Measurements from ENCODE around the gene SCN4A. TPM values are rescaled to one million over a fixed set of nuclear protein-coding genes. Genes with fewer than 3 reads are reported as not detected.
"Not testable (repeated sequence)": the region's sequence is repeated elsewhere in the genome, so short reads cannot be mapped to it uniquely, and the experiment has no call there.

The SCN4A gene
- total RNA-seq (2014; rRNA removed; shearing (Covaris generic)) = 4.8 and 6.8 TPM in 2 replicates

DNA sequence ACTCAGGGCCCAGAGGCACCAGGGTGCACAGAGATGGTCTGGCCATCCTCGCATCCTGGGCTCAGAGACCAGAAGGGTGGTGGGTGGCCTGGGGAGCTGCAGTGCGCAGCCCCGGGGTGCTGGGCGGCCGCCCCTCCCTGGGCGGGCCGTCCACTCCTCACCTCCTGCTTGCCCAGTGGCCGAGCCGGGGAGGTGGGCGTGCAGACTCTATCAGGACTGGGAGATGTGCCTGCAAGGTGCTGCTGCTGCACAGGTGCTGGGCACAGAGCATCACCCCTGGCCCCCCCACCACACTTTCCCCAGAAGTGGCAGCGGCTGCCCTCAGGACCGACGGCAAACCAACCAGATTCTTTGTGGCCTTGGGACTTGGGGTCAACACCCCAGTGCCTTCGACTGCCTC is at the start of gene SCN4A:
TSS of gene SCN4A (minus strand) at position 123 of the 400 bp plus-strand sequence. CDS start at position 46, 77 bp downstream.
- no peaks in the 10 kb centered on the region for H3K36me3 ChIP-seq (replicated peaks; ENCODE audit: control insufficient read depth, insufficient read depth, low read length)
- H3K27me3 ChIP-seq (ENCODE audit: control insufficient read depth, insufficient read depth, low read length) = no peaks in the 10 kb centered on the region; the same call in 1 of the 2 replicates
- DNase-seq = no peak
- H3K4me3 ChIP-seq (ENCODE audit: insufficient read depth, low read depth, low read length) = no peak within 1 kb of the TSS

- no peaks in the 10 kb centered on the region for H3K36me3 ChIP-seq (replicated peaks; ENCODE audit: control insufficient read depth, insufficient read depth, low read length)
- peaks cover 5% of the 10 kb centered on the region for H3K27me3 ChIP-seq (ENCODE audit: control insufficient read depth, insufficient read depth, low read length)
- H3K4me3 ChIP-seq (ENCODE audit: insufficient read depth, low read depth, low read length) = peak within 1 kb of the TSS; percentile 32
- peak; percentile 32 for DNase-seq
Measured at GRCh38 chr17:64020056-64020766, 47.5 kb upstream of the SCN4A start, which contains the start of gene ICAM2. ICAM2 (minus strand) TSS chr17:64020633; CDS start chr17:64006691, 13,942 bp downstream.

GRCh38 chr17:64019551-64019961 is 46.8 kb upstream of the SCN4A start:
- not testable (repeated sequence) for H3K27me3 ChIP-seq (ENCODE audit: control insufficient read depth, insufficient read depth, low read length); H3K4me3 ChIP-seq (ENCODE audit: insufficient read depth, low read depth, low read length); H3K36me3 ChIP-seq (replicated peaks; ENCODE audit: control insufficient read depth, insufficient read depth, low read length); DNase-seq

DNA sequence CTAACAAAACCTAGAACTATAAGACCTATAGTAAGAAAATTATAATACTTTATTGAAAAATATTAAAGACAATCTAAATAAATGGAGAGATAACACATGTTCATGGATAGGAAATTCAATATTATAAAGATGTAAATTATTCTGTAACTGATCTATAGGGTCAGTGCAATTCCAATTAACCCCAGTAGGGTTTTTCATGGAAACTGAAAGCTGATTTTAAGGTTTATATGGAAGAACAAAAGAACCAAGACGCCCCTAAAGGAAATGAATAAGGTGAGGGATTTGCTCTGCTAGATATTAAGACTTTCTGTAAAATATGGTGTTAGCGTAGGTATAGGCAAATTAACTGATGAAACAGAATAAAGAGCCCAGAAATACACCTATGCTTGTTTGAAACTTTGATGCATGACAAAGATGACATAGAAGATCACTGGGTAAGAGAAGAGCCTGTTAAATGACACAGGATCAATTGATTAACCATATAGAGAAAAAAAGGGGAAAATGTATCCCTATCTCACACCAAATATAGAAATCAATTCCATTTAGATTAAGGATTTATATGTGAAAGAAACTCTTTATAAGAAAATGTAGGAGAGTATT is 44.8 kb upstream of the SCN4A start:
- Histone ChIP-seq H3K36me3 (replicated peaks; ENCODE audit: control insufficient read depth, insufficient read depth, low read length) (no peaks in the 10 kb centered on the region), H3K27me3 (ENCODE audit: control insufficient read depth, insufficient read depth, low read length) (peaks cover 5% of the 10 kb centered on the region), H3K4me3 (ENCODE audit: insufficient read depth, low read depth, low read length) (no peak overlapping the region)
- DNase-seq = no peak

DNA sequence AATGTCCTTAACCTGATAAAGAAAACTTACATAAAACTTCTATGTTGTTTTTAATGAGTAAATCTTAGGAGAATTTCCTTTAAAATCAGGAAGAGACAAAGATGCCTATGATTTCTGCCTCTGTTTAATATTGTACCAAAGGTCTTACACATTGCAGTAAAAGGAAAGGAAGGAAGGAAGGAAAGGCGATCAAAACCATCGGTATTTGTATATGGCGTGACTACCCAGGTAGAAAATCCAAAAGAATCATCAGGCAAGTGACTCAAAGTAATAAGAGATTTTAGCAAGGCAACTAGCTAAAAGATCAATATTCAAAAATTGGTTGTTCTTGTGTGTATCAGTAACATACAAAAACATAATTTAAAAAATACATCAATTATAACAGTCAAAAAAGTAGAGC is 44.3 kb upstream of the SCN4A start:
- no peaks in the 10 kb centered on the region for H3K36me3 ChIP-seq (replicated peaks; ENCODE audit: control insufficient read depth, insufficient read depth, low read length)
- DNase-seq = no peak
- peaks cover 5% of the 10 kb centered on the region for H3K27me3 ChIP-seq (ENCODE audit: control insufficient read depth, insufficient read depth, low read length)
- no peak overlapping the region for H3K4me3 ChIP-seq (ENCODE audit: insufficient read depth, low read depth, low read length)

DNA sequence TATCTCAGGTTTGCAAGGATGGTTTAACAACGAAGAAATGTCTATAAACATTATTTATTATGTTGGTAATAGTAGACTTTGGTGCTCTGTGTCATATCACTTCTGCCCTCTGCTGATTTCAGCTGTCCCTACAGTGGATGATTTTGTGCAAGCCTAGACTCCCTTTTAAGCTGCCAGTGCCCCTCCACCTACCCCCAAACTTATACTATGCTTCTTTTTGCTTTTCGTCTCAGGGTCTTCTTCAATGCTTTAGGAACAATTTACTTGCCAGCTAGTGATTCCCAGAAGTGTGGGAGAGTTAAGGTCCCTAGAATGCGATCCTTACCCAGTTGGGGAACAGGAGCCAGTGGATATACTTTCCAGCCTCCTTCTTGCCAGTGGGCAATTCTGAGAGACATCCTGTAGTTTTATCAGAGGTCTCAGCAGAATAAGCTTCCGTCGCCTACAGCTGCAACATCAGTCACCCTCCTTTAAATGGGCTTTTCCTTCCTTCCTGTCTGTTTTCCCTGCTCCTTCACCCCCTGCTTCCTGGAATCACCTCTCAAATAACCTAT is 43.6 kb upstream of the SCN4A start:
- Histone ChIP-seq H3K27me3 (ENCODE audit: control insufficient read depth, insufficient read depth, low read length) (peaks cover 5% of the 10 kb centered on the region), H3K4me3 (ENCODE audit: insufficient read depth, low read depth, low read length) (no peak overlapping the region), H3K36me3 (replicated peaks; ENCODE audit: control insufficient read depth, insufficient read depth, low read length) (no peaks in the 10 kb centered on the region)
- DNase-seq = no peak

- peaks cover 5% of the 10 kb centered on the region for H3K27me3 ChIP-seq (ENCODE audit: control insufficient read depth, insufficient read depth, low read length)
- no peaks in the 10 kb centered on the region for H3K36me3 ChIP-seq (replicated peaks; ENCODE audit: control insufficient read depth, insufficient read depth, low read length)
- no peak for DNase-seq
- no peak overlapping the region for H3K4me3 ChIP-seq (ENCODE audit: insufficient read depth, low read depth, low read length)
Measured at GRCh38 chr17:64015447-64015846, 42.7 kb upstream of the SCN4A start.

- Histone ChIP-seq H3K4me3 (ENCODE audit: insufficient read depth, low read depth, low read length) (no peak overlapping the region), H3K27me3 (ENCODE audit: control insufficient read depth, insufficient read depth, low read length) (no peaks in the 10 kb centered on the region)
- no peak for DNase-seq
Measured at GRCh38 chr17:64009571-64010402, 37.1 kb upstream of the SCN4A start.

DNA sequence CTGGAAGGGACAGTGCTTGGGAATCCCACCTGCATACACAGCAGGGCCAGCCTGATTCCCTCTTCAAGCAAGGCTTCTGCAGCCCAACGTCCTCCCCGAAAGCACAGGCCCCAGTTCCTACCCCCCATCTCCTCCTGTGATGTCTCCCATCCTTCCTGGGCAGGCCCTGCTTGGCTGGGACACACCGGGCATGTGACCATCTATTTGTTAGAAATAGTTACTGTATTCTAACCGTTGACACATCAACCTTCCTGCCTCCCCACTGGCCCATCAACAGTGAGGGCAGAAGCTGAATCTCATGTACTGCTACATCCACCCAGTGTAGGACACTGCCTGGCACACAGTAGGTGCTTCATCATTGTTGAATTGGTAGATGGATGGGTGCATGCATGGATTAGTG is 36.1 kb upstream of the SCN4A start:
- no peak overlapping the region for H3K4me3 ChIP-seq (ENCODE audit: insufficient read depth, low read depth, low read length)
- H3K36me3 ChIP-seq (replicated peaks; ENCODE audit: control insufficient read depth, insufficient read depth, low read length) = no peaks in the 10 kb centered on the region
- H3K27me3 ChIP-seq (ENCODE audit: control insufficient read depth, insufficient read depth, low read length) = no peaks in the 10 kb centered on the region
- DNase-seq = no peak

More at GRCh38 chr17:64009571-64010402, 37.1 kb upstream of the SCN4A start:
- no peaks in the 10 kb centered on the region for H3K36me3 ChIP-seq (replicated peaks; ENCODE audit: control insufficient read depth, insufficient read depth, low read length)

- H3K4me3 ChIP-seq (ENCODE audit: insufficient read depth, low read depth, low read length) = no peak overlapping the region
- no peaks in the 10 kb centered on the region for H3K27me3 ChIP-seq (ENCODE audit: control insufficient read depth, insufficient read depth, low read length)
- H3K36me3 ChIP-seq (replicated peaks; ENCODE audit: control insufficient read depth, insufficient read depth, low read length) = no peaks in the 10 kb centered on the region
- DNase-seq = no peak
Measured at GRCh38 chr17:64008346-64008745, 35.6 kb upstream of the SCN4A start.

GRCh38 chr17:64007838-64008282 is 35.1 kb upstream of the SCN4A start:
- DNase-seq = peak; percentile 28
- Histone ChIP-seq H3K27me3 (ENCODE audit: control insufficient read depth, insufficient read depth, low read length) (no peaks in the 10 kb centered on the region), H3K4me3 (ENCODE audit: insufficient read depth, low read depth, low read length) (no peak overlapping the region), H3K36me3 (replicated peaks; ENCODE audit: control insufficient read depth, insufficient read depth, low read length) (no peaks in the 10 kb centered on the region)

GRCh38 chr17:64007089-64007837 is 34.5 kb upstream of the SCN4A start:
- DNase-seq = peak; percentile 28
- H3K27me3 ChIP-seq (ENCODE audit: control insufficient read depth, insufficient read depth, low read length); H3K4me3 ChIP-seq (ENCODE audit: insufficient read depth, low read depth, low read length); H3K36me3 ChIP-seq (replicated peaks; ENCODE audit: control insufficient read depth, insufficient read depth, low read length): not testable (repeated sequence)

- Histone ChIP-seq H3K4me3 (ENCODE audit: insufficient read depth, low read depth, low read length) (no peak overlapping the region), H3K27me3 (ENCODE audit: control insufficient read depth, insufficient read depth, low read length) (no peaks in the 10 kb centered on the region), H3K36me3 (replicated peaks; ENCODE audit: control insufficient read depth, insufficient read depth, low read length) (no peaks in the 10 kb centered on the region)
- DNase-seq = no peak
Measured at GRCh38 chr17:64006361-64007088, 33.8 kb upstream of the SCN4A start.
